ENCODE measurements around the gene DPH5.
"Not testable (repeated sequence)": the region's sequence is repeated elsewhere in the genome, so short reads cannot be mapped to it uniquely, and the experiment has no call there.

DPH5 gene

GRCh38 chr1:100989306-100990077 lies 36.1 kb downstream of the DPH5 start:
- Mint-ChIP-seq H3K4me3 (no peak overlapping the region), H3K27ac (no peak overlapping the region), H3K4me1 (ENCODE audit: low read depth) (no peaks in the 10 kb centered on the region), H3K9me3 (no peaks in the 10 kb centered on the region), H3K36me3 (ENCODE audit: low read depth) (peaks cover 47% of the 10 kb centered on the region), H3K27me3 (no peaks in the 10 kb centered on the region)
- intact Hi-C loops (cut with micrococcal nuclease) = no loop called here

- Mint-ChIP-seq H3K27me3 (no peaks in the 10 kb centered on the region), H3K36me3 (ENCODE audit: low read depth) (peaks cover 55% of the 10 kb centered on the region), H3K4me3 (no peak overlapping the region), H3K27ac (no peak overlapping the region), H3K4me1 (ENCODE audit: low read depth) (no peaks in the 10 kb centered on the region), H3K9me3 (no peaks in the 10 kb centered on the region)
- intact Hi-C loops (cut with micrococcal nuclease) = no loop called here
These were observed 37.5 kb downstream of the DPH5 start for GRCh38 chr1:100988121-100988520.

DNA sequence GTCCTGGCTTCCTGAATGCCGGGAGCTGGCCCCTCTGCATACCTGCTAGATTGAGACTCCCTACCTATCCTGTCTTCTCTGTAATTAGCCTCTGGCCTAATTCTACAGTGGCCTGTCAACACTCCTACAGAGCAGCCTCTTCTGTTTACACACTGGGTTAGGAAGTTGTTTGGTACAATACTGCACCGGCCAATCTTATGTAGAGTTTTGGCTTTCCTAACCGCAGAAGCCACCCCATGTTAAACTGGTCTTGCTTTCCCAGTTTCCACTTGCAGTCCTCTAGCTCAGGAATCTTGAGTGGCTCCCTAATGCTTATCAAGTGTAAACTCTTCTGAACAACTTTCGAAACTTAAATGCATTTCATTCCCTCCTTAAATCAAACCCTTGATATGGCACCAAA lies 42.8 kb downstream of the DPH5 start:
- no peaks in the 10 kb centered on the region for H3K4me1 Mint-ChIP-seq (ENCODE audit: low read depth)
- peaks cover 64% of the 10 kb centered on the region for H3K36me3 Mint-ChIP-seq (ENCODE audit: low read depth)
- H3K27me3 Mint-ChIP-seq = no peaks in the 10 kb centered on the region
- intact Hi-C loops (cut with micrococcal nuclease) = no loop called here
- H3K27ac Mint-ChIP-seq = no peak overlapping the region
- H3K9me3 Mint-ChIP-seq = no peaks in the 10 kb centered on the region
- H3K4me3 Mint-ChIP-seq = no peak overlapping the region

GRCh38 chr1:100979631-100980030 lies 46.0 kb downstream of the DPH5 start:
- Mint-ChIP-seq H3K4me1 (ENCODE audit: low read depth) (no peaks in the 10 kb centered on the region), H3K36me3 (ENCODE audit: low read depth) (peaks cover 61% of the 10 kb centered on the region), H3K27me3 (no peaks in the 10 kb centered on the region), H3K9me3 (no peaks in the 10 kb centered on the region), H3K4me3 (no peak overlapping the region), H3K27ac (no peak overlapping the region)
- intact Hi-C loops (cut with micrococcal nuclease) = no loop called here

DNA sequence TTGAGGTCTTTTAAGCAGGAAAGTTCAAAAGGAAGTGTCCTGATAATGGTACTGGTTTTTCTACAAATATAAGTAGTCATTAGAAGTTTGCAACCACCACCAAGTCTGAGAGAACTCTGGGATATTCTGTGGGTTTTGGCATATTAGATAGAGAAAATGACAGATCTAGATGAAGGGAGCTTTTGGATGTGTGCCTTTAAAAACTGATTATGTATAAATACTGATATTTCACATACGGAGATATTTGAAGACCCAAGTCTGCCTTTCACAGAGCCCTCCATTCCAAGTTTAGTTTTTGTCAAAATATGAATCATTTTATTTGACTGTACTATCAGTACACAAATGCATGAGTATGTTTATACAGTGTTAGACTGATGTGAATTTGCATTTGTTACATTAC lies 48.6 kb downstream of the DPH5 start:
- H3K27ac Mint-ChIP-seq = no peak overlapping the region
- H3K36me3 Mint-ChIP-seq (ENCODE audit: low read depth) = peaks cover 48% of the 10 kb centered on the region

GRCh38 chr1:100972185-100972584 lies 53.4 kb downstream of the DPH5 start:
- Mint-ChIP-seq H3K27ac (no peak overlapping the region), H3K9me3 (no peaks in the 10 kb centered on the region), H3K27me3 (no peaks in the 10 kb centered on the region), H3K36me3 (ENCODE audit: low read depth) (peaks cover 55% of the 10 kb centered on the region), H3K4me3 (no peak overlapping the region), H3K4me1 (ENCODE audit: low read depth) (peaks cover 8% of the 10 kb centered on the region)
- intact Hi-C loops (cut with micrococcal nuclease) = no loop called here

More for the DNA sequence above, 48.6 kb downstream of the DPH5 start:
- intact Hi-C loops (cut with micrococcal nuclease) = no loop called here
- Mint-ChIP-seq H3K4me1 (ENCODE audit: low read depth) (peaks cover 8% of the 10 kb centered on the region), H3K27me3 (no peaks in the 10 kb centered on the region), H3K9me3 (no peaks in the 10 kb centered on the region), H3K4me3 (no peak overlapping the region)

- Mint-ChIP-seq H3K9me3 (no peaks in the 10 kb centered on the region), H3K36me3 (ENCODE audit: low read depth) (peaks cover 59% of the 10 kb centered on the region), H3K27me3 (no peaks in the 10 kb centered on the region), H3K4me1 (ENCODE audit: low read depth) (peaks cover 8% of the 10 kb centered on the region), H3K4me3 (no peak overlapping the region), H3K27ac (no peak overlapping the region)
- intact Hi-C loops (cut with micrococcal nuclease) = no loop called here
These were observed 54.6 kb downstream of the DPH5 start for GRCh38 chr1:100971021-100971420.

DNA sequence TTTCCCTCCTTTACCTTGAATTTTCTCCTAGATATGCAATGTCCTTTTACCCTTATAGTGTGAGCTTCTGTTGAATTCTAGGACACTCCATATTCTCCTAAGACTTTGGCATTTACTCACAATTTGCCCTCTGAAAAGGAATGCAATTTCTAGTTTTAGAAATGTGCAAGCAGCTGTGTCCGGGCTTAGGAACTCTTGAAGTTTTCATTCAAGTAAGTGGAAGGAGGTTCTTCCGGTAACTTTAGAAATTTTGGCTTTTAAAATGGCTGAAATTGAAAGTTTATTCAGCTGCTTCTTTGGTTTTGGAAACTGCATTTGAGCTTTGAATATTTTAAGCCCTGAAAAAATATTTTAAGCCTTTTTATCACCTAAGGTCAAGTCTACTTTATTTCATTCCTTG lies 56.3 kb downstream of the DPH5 start:
- H3K36me3 Mint-ChIP-seq (ENCODE audit: low read depth) = peaks cover 65% of the 10 kb centered on the region
- intact Hi-C loops (cut with micrococcal nuclease) = no loop called here
- H3K27me3 Mint-ChIP-seq = no peaks in the 10 kb centered on the region
- no peaks in the 10 kb centered on the region for H3K9me3 Mint-ChIP-seq
- H3K4me1 Mint-ChIP-seq (ENCODE audit: low read depth) = peaks cover 8% of the 10 kb centered on the region
- no peak overlapping the region for H3K27ac Mint-ChIP-seq
- H3K4me3 Mint-ChIP-seq = no peak overlapping the region

GRCh38 chr1:100968621-100969020 lies 57.0 kb downstream of the DPH5 start:
- Mint-ChIP-seq H3K9me3 (no peaks in the 10 kb centered on the region), H3K27ac (no peak overlapping the region), H3K4me3 (no peak overlapping the region), H3K4me1 (ENCODE audit: low read depth) (peaks cover 3% of the 10 kb centered on the region), H3K36me3 (ENCODE audit: low read depth) (peaks cover 63% of the 10 kb centered on the region), H3K27me3 (no peaks in the 10 kb centered on the region)
- intact Hi-C loops (cut with micrococcal nuclease) = no loop called here

DNA sequence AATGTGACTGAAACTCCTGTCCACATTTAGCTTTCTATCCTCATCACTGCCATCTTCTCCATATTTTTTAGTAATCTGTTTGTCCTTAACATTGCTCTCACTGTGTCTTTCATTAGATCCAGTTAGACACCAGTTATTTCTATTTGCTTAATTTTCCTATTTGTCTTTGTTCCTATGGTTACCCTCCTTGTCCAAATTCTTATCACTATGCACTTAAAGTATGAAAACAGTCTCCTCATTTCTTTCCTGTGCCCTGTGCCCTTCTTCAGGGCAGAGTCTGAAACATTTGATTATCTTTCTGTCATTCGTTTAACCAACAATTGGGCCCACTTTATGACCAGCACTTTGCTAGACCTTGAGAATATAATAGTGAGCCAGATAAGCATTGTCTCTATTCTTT lies 65.5 kb downstream of the DPH5 start:
- intact Hi-C loops (cut with micrococcal nuclease) = no loop called here
- Mint-ChIP-seq H3K27ac (no peak overlapping the region), H3K36me3 (ENCODE audit: low read depth) (peaks cover 50% of the 10 kb centered on the region), H3K9me3 (no peaks in the 10 kb centered on the region), H3K4me1 (ENCODE audit: low read depth) (peaks cover 6% of the 10 kb centered on the region), H3K4me3 (no peak overlapping the region), H3K27me3 (no peaks in the 10 kb centered on the region)

DNA sequence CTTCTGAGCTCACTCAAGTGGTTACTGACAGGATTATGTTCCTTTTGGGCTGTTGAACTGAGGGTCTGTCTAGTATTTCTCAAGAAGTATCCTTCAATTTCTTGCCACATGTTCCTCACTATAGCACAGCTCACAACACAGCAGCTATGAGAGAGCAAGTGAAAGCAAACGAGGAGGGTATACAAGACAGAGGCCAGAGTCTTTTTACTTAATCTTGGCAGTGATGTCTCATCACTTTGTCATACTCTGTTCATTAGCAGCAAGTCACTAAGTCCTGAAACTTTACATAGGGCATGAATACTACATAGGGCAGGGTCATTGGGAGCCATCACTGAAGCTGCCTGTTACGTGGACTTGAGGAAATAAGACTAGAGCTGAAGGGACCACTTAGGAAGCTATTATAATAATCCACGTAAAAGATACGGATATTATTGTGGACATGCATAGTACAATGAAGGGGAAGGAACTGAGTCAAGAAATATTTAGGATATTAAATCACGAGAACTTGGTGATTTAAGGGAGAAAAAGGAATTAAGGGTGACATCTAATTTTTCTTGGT lies 66.0 kb downstream of the DPH5 start:
- no peaks in the 10 kb centered on the region for H3K9me3 Mint-ChIP-seq
- H3K36me3 Mint-ChIP-seq (ENCODE audit: low read depth) = peaks cover 45% of the 10 kb centered on the region
- no peaks in the 10 kb centered on the region for H3K27me3 Mint-ChIP-seq
- H3K4me1 Mint-ChIP-seq (ENCODE audit: low read depth) = peaks cover 6% of the 10 kb centered on the region
- H3K27ac Mint-ChIP-seq = no peak overlapping the region
- H3K4me3 Mint-ChIP-seq = no peak overlapping the region
- intact Hi-C loops (cut with micrococcal nuclease) = no loop called here

DNA sequence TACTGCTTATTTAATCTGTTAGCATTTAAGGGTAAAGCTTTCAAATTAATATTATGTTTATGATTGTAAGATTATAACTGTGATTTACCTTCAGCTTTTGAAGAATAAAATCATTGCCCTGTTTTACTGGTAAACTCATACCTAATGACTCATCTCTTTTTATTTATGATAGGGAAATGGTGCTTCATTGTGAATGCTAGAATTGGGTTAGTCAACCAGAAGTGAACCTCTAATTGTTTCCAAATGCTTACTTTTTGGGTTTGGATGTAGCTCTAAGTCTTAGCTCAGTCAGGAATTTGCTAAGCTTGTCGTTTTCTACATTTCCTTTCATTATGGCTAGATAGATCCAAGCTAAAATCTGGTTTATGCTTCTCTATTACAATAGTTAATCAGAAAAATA lies 70.3 kb downstream of the DPH5 start:
- H3K4me1 Mint-ChIP-seq (ENCODE audit: low read depth) = no peaks in the 10 kb centered on the region
- H3K36me3 Mint-ChIP-seq (ENCODE audit: low read depth) = peaks cover 38% of the 10 kb centered on the region
- H3K27me3 Mint-ChIP-seq = no peaks in the 10 kb centered on the region
- H3K27ac Mint-ChIP-seq = no peak overlapping the region
- intact Hi-C loops (cut with micrococcal nuclease) = no loop called here
- H3K4me3 Mint-ChIP-seq = no peak overlapping the region
- H3K9me3 Mint-ChIP-seq = no peaks in the 10 kb centered on the region

GRCh38 chr1:100953960-100954730 lies 71.4 kb downstream of the DPH5 start:
- Mint-ChIP-seq H3K9me3 (no peaks in the 10 kb centered on the region), H3K36me3 (ENCODE audit: low read depth) (peaks cover 37% of the 10 kb centered on the region), H3K27ac (no peak overlapping the region), H3K4me3 (no peak overlapping the region), H3K4me1 (ENCODE audit: low read depth) (no peaks in the 10 kb centered on the region), H3K27me3 (no peaks in the 10 kb centered on the region)
- intact Hi-C loops (cut with micrococcal nuclease) = no loop called here

DNA sequence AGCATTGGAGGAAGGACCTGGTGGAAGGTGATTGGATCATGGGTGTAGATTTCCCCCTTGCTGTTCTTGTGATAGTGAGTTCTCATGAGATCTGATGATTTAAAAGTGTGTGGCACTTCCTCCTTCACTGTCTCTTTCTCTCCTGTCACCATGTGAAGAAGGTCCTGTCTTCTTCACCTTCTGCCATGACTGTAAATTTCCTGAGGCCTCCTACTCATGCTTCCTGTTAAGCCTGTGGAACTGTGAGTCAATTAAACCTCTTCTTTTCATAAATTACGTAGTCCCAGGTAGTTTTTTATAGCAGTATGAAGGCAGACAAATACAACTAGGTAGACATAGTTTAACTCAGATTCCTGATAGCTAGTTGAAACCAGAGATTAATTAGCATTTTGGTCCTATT lies 72.6 kb downstream of the DPH5 start:
- H3K4me3 Mint-ChIP-seq; intact Hi-C loops (cut with micrococcal nuclease); H3K27ac Mint-ChIP-seq; H3K9me3 Mint-ChIP-seq; H3K4me1 Mint-ChIP-seq (ENCODE audit: low read depth); H3K27me3 Mint-ChIP-seq: not testable (repeated sequence)
- H3K36me3 Mint-ChIP-seq (ENCODE audit: low read depth) = peaks cover 45% of the 10 kb centered on the region
